Measurements from ENCODE around the gene PI16. TPM values are rescaled to one million over a fixed set of nuclear protein-coding genes. Genes with fewer than 3 reads are reported as not detected.

The PI16 gene
- total and polyA plus RNA-seq, 2 experiments from 2014 or later = 227 to 390 TPM

GRCh38 chr6:36973647-36974046 is 19.1 kb downstream of the PI16 start:
- TF ChIP-seq EZH2 (IDR thresholded peaks at IDR 0.05; ENCODE audit: insufficient read depth, poor library complexity, severe bottlenecking) (no peak), EZH2phosphoT487 (IDR thresholded peaks at IDR 0.05; ENCODE audit: insufficient read depth, low read depth) (no peak)
- in situ Hi-C loops (cut with MboI) = no loop called here
- H3K9me2 ChIP-seq (ENCODE audit: insufficient read depth) = no peaks in the 10 kb centered on the region
- H3K27ac ChIP-seq = no peak overlapping the region
- WGBS, 2 experiments (ENCODE audit: low coverage in 1 of 2, low lambda C conversion rate in 2 of 2, missing lambda C conversion rate in 2 of 2) = 83 to 87% methylated on average over 4 of the region's 4 CpGs
- H3K4me1 ChIP-seq (ENCODE audit: insufficient read depth) = peaks cover under 1% of the 10 kb centered on the region; the same call in 1 of the 2 replicates
- no peaks in the 10 kb centered on the region for H4K20me1 ChIP-seq (ENCODE audit: insufficient read depth)
- H3K27me3 ChIP-seq (replicated peaks; ENCODE audit: insufficient read depth) = no peaks in the 10 kb centered on the region
- H3K9me3 ChIP-seq (ENCODE audit: low read depth) = no peaks in the 10 kb centered on the region
- DNase-seq = no peak
- H3K4me2 ChIP-seq (ENCODE audit: unreplicated experiment) = no peak overlapping the region
- peaks cover 81% of the 10 kb centered on the region for H3K36me3 ChIP-seq (ENCODE audit: low read depth)
- no peak overlapping the region for H2AFZ ChIP-seq
- peaks cover 12% of the 10 kb centered on the region for H3F3A ChIP-seq (ENCODE audit: insufficient read depth)
- H3K9ac ChIP-seq = 0 out of 2 replicates have a peak overlapping the region, but pooled peaks have one; percentile 5
- no peak overlapping the region for H3K4me3 ChIP-seq
- H3K79me2 ChIP-seq (ENCODE audit: insufficient read depth) = peaks cover 69% of the 10 kb centered on the region

GRCh38 chr6:36975231-36976006 is 20.9 kb downstream of the PI16 start:
- H3K27ac ChIP-seq = no peak overlapping the region
- peaks cover 20% of the 10 kb centered on the region for H3F3A ChIP-seq (ENCODE audit: insufficient read depth)
- H2AFZ ChIP-seq = no peak overlapping the region
- peaks cover 66% of the 10 kb centered on the region for H3K36me3 ChIP-seq (ENCODE audit: low read depth)
- H3K79me2 ChIP-seq (ENCODE audit: insufficient read depth) = peaks cover 87% of the 10 kb centered on the region
- no peak overlapping the region for H3K4me3 ChIP-seq
- in situ Hi-C loops (cut with MboI) = no loop called here
- H3K4me2 ChIP-seq (ENCODE audit: unreplicated experiment) = no peak overlapping the region
- H3K9ac ChIP-seq = no peak overlapping the region
- H3K9me3 ChIP-seq (ENCODE audit: low read depth) = no peaks in the 10 kb centered on the region
- no peak for DNase-seq
- no peaks in the 10 kb centered on the region for H3K9me2 ChIP-seq (ENCODE audit: insufficient read depth)
- H3K4me1 ChIP-seq (ENCODE audit: insufficient read depth) = peaks cover 10% of the 10 kb centered on the region
- H3K27me3 ChIP-seq (replicated peaks; ENCODE audit: insufficient read depth) = no peaks in the 10 kb centered on the region
- 97 to 98% methylated on average over 7 of the region's 7 CpGs for WGBS, 2 experiments (ENCODE audit: low coverage in 1 of 2, low lambda C conversion rate in 2 of 2, missing lambda C conversion rate in 2 of 2)
- TF ChIP-seq EZH2 (IDR thresholded peaks at IDR 0.05; ENCODE audit: insufficient read depth, poor library complexity, severe bottlenecking) = no peak
- TF ChIP-seq EZH2phosphoT487 (IDR thresholded peaks at IDR 0.05; ENCODE audit: insufficient read depth, low read depth) = no peak
- H4K20me1 ChIP-seq (ENCODE audit: insufficient read depth) = no peaks in the 10 kb centered on the region

- H3K4me3 ChIP-seq = no peak overlapping the region
- peaks cover 10% of the 10 kb centered on the region for H3K4me1 ChIP-seq (ENCODE audit: insufficient read depth)
- no peaks in the 10 kb centered on the region for H3K27me3 ChIP-seq (replicated peaks; ENCODE audit: insufficient read depth)
- peaks cover 66% of the 10 kb centered on the region for H3K36me3 ChIP-seq (ENCODE audit: low read depth)
- in situ Hi-C loops (cut with MboI) = no loop called here
- H3K79me2 ChIP-seq (ENCODE audit: insufficient read depth) = peaks cover 92% of the 10 kb centered on the region
- H3K9ac ChIP-seq = no peak overlapping the region
- no peak for DNase-seq
- TF ChIP-seq EZH2phosphoT487 (IDR thresholded peaks at IDR 0.05; ENCODE audit: insufficient read depth, low read depth) = no peak
- no peak for TF ChIP-seq EZH2 (IDR thresholded peaks at IDR 0.05; ENCODE audit: insufficient read depth, poor library complexity, severe bottlenecking)
- H2AFZ ChIP-seq = no peak overlapping the region
- no peak overlapping the region for H3K4me2 ChIP-seq (ENCODE audit: unreplicated experiment)
- no peaks in the 10 kb centered on the region for H4K20me1 ChIP-seq (ENCODE audit: insufficient read depth)
- H3K9me2 ChIP-seq (ENCODE audit: insufficient read depth) = no peaks in the 10 kb centered on the region
- 97 to 99% methylated on average over 4 of the region's 4 CpGs for WGBS, 2 experiments (ENCODE audit: low coverage in 1 of 2, low lambda C conversion rate in 2 of 2, missing lambda C conversion rate in 2 of 2)
- H3K27ac ChIP-seq = no peak overlapping the region
- no peaks in the 10 kb centered on the region for H3K9me3 ChIP-seq (ENCODE audit: low read depth)
- H3F3A ChIP-seq (ENCODE audit: insufficient read depth) = peaks cover 19% of the 10 kb centered on the region
These were observed 21.4 kb downstream of the PI16 start for GRCh38 chr6:36976007-36976264.

GRCh38 chr6:36976509-36976908 is 22.0 kb downstream of the PI16 start:
- no peaks in the 10 kb centered on the region for H3K9me2 ChIP-seq (ENCODE audit: insufficient read depth)
- H4K20me1 ChIP-seq (ENCODE audit: insufficient read depth) = no peaks in the 10 kb centered on the region
- H3K9me3 ChIP-seq (ENCODE audit: low read depth) = no peaks in the 10 kb centered on the region
- H3F3A ChIP-seq (ENCODE audit: insufficient read depth) = peaks cover 17% of the 10 kb centered on the region
- H3K9ac ChIP-seq = no peak overlapping the region
- H3K36me3 ChIP-seq (ENCODE audit: low read depth) = peaks cover 66% of the 10 kb centered on the region
- DNase-seq = no peak
- no peak overlapping the region for H3K27ac ChIP-seq
- 79 to 82% methylated on average over 7 of the region's 7 CpGs for WGBS, 2 experiments (ENCODE audit: low coverage in 1 of 2, low lambda C conversion rate in 2 of 2, missing lambda C conversion rate in 2 of 2)
- TF ChIP-seq EZH2phosphoT487 (IDR thresholded peaks at IDR 0.05; ENCODE audit: insufficient read depth, low read depth) (no peak), EZH2 (IDR thresholded peaks at IDR 0.05; ENCODE audit: insufficient read depth, poor library complexity, severe bottlenecking) (no peak)
- H2AFZ ChIP-seq = no peak overlapping the region
- in situ Hi-C loops (cut with MboI) = no loop called here
- H3K4me3 ChIP-seq = no peak overlapping the region
- peaks cover 98% of the 10 kb centered on the region for H3K79me2 ChIP-seq (ENCODE audit: insufficient read depth)
- no peak overlapping the region for H3K4me2 ChIP-seq (ENCODE audit: unreplicated experiment)
- H3K4me1 ChIP-seq (ENCODE audit: insufficient read depth) = peaks cover 11% of the 10 kb centered on the region
- H3K27me3 ChIP-seq (replicated peaks; ENCODE audit: insufficient read depth) = no peaks in the 10 kb centered on the region

All from GM23248 (cell line).